ENCODE data around the gene ABCA6.

Gene ABCA6

DNA sequence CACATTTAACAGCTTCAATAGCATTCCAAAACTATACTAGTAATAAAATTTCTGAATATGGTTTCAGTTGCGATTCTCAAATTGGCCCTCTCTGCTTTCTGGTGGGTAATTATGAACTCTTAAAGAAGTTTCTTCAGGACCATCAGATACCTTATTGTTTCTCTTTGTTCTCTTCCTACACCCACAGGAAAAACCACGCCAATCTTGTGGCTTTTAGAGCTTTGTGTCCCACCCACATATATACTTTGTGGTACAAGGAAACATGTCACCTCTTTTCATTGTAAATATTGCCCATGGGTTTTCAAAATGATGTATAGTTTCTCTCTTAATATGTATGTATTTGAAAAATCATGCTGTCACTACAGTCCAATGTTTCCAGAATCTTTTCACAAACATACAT, 93.1 kb downstream of the ABCA6 start:
- DNase-seq (ENCODE audit: low read depth in 2 of 2), result no peak

GRCh38 chr17:69047368-69048263, 94.1 kb downstream of the ABCA6 start:
- DNase-seq (ENCODE audit: low read depth in 2 of 2), result no peak

DNA sequence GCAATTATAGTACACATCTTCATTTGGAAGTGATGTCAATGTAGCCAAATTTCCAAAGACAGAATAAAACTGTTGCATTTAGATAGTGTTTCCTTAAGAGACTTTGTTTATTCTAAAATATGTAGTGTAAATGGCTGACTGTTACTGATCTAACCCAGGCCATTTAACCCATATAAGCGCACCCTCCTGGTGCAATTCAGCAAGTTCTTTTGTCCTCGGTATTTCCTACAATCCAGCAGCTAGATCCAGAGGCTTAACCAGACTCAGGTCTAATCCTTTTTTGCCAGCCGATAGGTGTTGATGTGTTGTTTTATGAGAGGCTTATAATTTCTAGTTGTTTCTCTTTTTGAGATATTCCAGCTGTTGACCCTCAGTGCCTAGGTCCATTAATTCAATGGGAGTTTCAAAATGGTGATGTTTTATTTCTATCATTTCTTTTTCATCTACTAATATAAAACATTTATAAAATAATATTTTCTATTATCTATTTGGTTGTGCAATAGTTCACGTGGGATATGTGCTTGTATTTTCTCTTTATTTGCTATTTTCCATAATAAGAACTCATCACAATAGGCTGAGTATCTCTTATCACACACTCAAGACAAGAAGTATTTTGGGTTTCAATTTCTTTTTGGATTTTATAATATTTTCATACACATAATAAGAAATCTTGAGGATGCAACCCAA, 95.4 kb downstream of the ABCA6 start:
- no peak for DNase-seq (ENCODE audit: low read depth in 2 of 2)

GRCh38 chr17:69045646-69046045, 96.0 kb downstream of the ABCA6 start:
- DNase-seq (ENCODE audit: low read depth in 2 of 2), result no peak

GRCh38 chr17:69044371-69044770, 97.3 kb downstream of the ABCA6 start:
- DNase-seq (ENCODE audit: low read depth in 2 of 2), result no peak

DNA sequence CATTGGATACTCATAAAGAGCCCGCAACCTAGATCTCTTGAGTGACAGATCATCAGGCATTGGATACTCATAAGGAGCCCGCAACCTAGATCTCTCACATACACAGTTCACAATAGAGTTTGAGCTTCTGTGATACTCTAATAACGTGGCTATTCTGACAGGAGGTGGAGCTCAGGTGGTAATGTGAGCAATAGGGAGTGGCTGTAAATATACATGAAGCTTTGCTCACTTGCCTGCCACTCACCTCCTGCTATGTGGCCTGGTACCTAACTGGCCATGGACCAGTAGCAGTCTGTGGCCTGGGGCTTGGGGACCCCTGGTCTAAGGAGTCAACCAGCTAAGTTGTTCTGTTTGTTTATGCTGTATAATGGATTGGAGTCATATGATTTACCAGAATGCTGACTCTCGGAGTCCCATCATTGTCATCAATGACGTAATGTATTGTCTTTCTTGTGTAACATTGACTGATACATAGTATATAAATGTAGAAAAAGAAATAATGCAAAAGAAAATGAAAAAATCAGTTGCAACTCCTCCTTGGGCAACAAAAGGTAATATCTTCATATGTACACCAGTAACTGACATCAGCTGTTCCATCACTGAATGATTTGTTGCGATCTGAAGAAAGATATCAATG, 98.5 kb downstream of the ABCA6 start:
- no peak for DNase-seq (ENCODE audit: low read depth in 2 of 2)

GRCh38 chr17:69042308-69042707, 99.4 kb downstream of the ABCA6 start:
- DNase-seq (ENCODE audit: low read depth in 2 of 2), result no peak

GRCh38 chr17:69031839-69032238, 109.9 kb downstream of the ABCA6 start:
- DNase-seq (ENCODE audit: low read depth in 2 of 2), result no peak

DNA sequence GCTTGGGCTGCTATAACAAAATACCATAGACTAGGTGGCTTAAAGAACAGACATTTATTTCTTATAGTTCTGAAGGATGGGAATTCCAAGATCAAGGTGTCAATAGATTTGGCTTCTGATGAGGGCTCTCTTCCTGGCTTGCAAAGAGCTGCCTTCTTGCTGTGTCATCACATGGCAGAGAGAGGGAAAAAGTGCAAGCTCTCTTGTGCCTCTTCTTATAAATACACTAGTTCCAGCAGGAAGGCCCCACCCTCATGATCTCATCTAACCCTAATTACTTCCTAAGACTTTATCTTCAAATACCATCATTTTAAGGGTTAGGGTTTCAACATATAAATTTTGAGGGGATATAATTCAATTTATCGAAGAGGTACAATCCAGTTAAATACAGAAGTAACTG, 111.5 kb downstream of the ABCA6 start:
- DNase-seq (ENCODE audit: low read depth in 2 of 2), result no peak

Measured in stimulated activated CD8-positive, alpha-beta memory T cell treated with anti-CD3 and anti-CD28 coated beads, Interleukin-7, amount 100 ng/mL, for 1 hour (primary cell).